Measurements from ENCODE around the gene EXOC4.

DNA sequence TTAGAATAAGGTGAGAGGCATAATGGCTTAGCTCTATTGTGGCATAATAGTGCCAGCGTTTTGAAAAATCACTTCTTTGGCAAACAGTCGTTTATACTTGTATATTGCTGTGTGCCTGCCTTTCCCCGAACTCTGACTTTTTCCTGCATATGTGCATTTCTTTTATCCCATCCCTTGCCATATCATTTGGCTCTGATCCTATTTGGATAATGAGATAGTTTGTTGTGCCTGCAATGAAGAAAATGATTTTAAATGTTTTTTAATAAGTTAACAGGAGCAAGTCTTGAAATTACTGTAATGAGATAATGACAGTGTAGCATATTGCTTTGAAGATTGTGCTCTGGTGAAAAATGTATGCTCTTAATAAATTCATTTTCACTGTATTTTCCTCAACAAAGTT is 586.2 kb downstream of the EXOC4 start:
- TF ChIP-seq, protein P1, sequence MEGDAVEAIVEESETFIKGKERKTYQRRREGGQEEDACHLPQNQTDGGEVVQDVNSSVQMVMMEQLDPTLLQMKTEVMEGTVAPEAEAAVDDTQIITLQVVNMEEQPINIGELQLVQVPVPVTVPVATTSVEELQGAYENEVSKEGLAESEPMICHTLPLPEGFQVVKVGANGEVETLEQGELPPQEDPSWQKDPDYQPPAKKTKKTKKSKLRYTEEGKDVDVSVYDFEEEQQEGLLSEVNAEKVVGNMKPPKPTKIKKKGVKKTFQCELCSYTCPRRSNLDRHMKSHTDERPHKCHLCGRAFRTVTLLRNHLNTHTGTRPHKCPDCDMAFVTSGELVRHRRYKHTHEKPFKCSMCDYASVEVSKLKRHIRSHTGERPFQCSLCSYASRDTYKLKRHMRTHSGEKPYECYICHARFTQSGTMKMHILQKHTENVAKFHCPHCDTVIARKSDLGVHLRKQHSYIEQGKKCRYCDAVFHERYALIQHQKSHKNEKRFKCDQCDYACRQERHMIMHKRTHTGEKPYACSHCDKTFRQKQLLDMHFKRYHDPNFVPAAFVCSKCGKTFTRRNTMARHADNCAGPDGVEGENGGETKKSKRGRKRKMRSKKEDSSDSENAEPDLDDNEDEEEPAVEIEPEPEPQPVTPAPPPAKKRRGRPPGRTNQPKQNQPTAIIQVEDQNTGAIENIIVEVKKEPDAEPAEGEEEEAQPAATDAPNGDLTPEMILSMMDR (IDR thresholded peaks at IDR 0.05; ENCODE audit: extremely low read depth in 1 of 2, insufficient read depth in 1 of 2, low read depth in 1 of 2, low read length in 2 of 2): no peak
- TF ChIP-seq, protein P2, sequence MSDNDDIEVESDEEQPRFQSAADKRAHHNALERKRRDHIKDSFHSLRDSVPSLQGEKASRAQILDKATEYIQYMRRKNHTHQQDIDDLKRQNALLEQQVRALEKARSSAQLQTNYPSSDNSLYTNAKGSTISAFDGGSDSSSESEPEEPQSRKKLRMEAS (IDR thresholded peaks at IDR 0.05; ENCODE audit: insufficient read depth, insufficient read length): no peak
- no peak for TF ChIP-seq POLR2A (IDR thresholded peaks at IDR 0.05; ENCODE audit: low read depth, low read length)
- TF ChIP-seq POLR2AphosphoS5 (IDR thresholded peaks at IDR 0.05; ENCODE audit: insufficient read depth, low read depth, low read length): no peak
- no peak for TF ChIP-seq EZH2 (IDR thresholded peaks at IDR 0.05; ENCODE audit: borderline replicate concordance, low read depth, low read length, severe bottlenecking)
- no peak for TF ChIP-seq GATA2 (IDR thresholded peaks at IDR 0.05; ENCODE audit: insufficient read depth, insufficient read length, low read depth, low read length)
- TF ChIP-seq JUN (IDR thresholded peaks at IDR 0.05; ENCODE audit: borderline replicate concordance, insufficient read depth, insufficient read length, low read depth): no peak
- no peak for TF ChIP-seq FOS (IDR thresholded peaks at IDR 0.05; ENCODE audit: borderline replicate concordance, insufficient read depth, low read length)
- no peak for TF ChIP-seq MYC (IDR thresholded peaks at IDR 0.05; ENCODE audit: low read depth, low read length)
